Measurements from ENCODE around the gene NPY5R. TPM values are rescaled to one million over a fixed set of nuclear protein-coding genes. Genes with fewer than 3 reads are reported as not detected.

NPY5R gene
- total and polyA plus RNA-seq, 2 of the 4 experiments (the other 2 are of a cell fraction): not detected

DNA sequence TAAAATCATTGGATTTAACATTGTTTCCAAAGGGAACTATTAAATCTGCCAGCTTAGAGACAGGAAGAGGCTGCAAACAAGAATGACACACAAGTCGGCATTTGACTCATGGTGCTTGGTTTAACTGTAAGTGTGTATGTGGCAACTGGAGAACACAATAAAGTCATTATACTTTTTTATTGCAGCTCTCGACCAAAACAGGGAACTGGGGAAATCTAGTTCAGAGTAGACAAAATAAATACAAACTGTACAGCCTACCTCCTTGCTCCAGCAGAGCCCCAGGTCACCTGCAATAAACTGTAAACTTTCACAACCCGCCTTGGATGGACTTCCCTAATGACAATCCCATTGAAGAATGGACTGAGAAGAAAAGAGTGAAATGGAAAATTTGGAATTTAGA lies 24.0 kb downstream of the NPY5R start:
- Histone ChIP-seq H3K36me3 (ENCODE audit: control insufficient read depth, insufficient read depth, low read length) (no peaks in the 10 kb centered on the region), H3K56ac (ENCODE audit: extremely low read depth, insufficient read depth, low read length) (no peak overlapping the region), H3K9ac (ENCODE audit: low read depth, low read length) (no peak overlapping the region), H3K4me2 (ENCODE audit: low read depth, low read length) (no peak overlapping the region), H3K23ac (ENCODE audit: low read depth, low read length) (no peak overlapping the region), H3K79me1 (ENCODE audit: low read depth in 1 of 2, low read length in 2 of 2) (no peaks in the 10 kb centered on the region), H4K8ac (ENCODE audit: low read depth in 2 of 2, low read length in 2 of 2) (no peak overlapping the region), H4K91ac (ENCODE audit: insufficient read depth, low read depth, low read length) (no peak overlapping the region), H3K27me3 (ENCODE audit: control insufficient read depth, insufficient read depth, low read length) (no peaks in the 10 kb centered on the region), H2BK15ac (ENCODE audit: low read depth, low read length) (no peak overlapping the region), H4K5ac (ENCODE audit: low read depth, low read length) (no peak overlapping the region), H2AFZ (replicated peaks; ENCODE audit: low read length, poor library complexity) (no peak overlapping the region), H2AK9ac (replicated peaks; ENCODE audit: low read depth, low read length, poor library complexity) (no peak overlapping the region), H3K14ac (replicated peaks; ENCODE audit: low read depth, low read length) (no peak overlapping the region), H3K4me3 (ENCODE audit: insufficient read depth, low read depth, low read length) (no peak overlapping the region), H3K9me1 (ENCODE audit: insufficient read depth, low read length) (no peaks in the 10 kb centered on the region), H3K9me3 (ENCODE audit: control insufficient read depth, insufficient read depth, low read length) (no peaks in the 10 kb centered on the region), H3K18ac (ENCODE audit: low read depth, low read length) (no peak overlapping the region), H3K4ac (ENCODE audit: low read depth, low read length) (no peak overlapping the region), H2BK120ac (ENCODE audit: low read depth, low read length) (no peak overlapping the region), H4K20me1 (ENCODE audit: insufficient read depth, low read length) (no peaks in the 10 kb centered on the region), H3K4me1 (ENCODE audit: control insufficient read depth, insufficient read depth, low read length) (no peaks in the 10 kb centered on the region), H2BK20ac (ENCODE audit: low read depth, low read length) (no peak overlapping the region), H2BK5ac (ENCODE audit: low read depth, low read length, poor library complexity, severe bottlenecking) (no peak overlapping the region), H2AK5ac (ENCODE audit: low read depth, low read length) (no peak overlapping the region), H3K27ac (ENCODE audit: insufficient read depth, low read length) (no peak overlapping the region)
- CTCF ChIA-PET: interaction anchor here (0.7 kb wide), 1 partner anchor 12 kb away, joined by 3 read pairs; no protein-coding TSS in a partner anchor
- no peak for TF ChIP-seq RFX5 (IDR thresholded peaks at IDR 0.05; ENCODE audit: low read depth, low read length)
- no peak for TF ChIP-seq RCOR1 (IDR thresholded peaks at IDR 0.05; ENCODE audit: insufficient replicate concordance, low read length)
- no peak for TF ChIP-seq CEBPB (IDR thresholded peaks at IDR 0.05; ENCODE audit: low read depth, low read length)
- no peak for TF ChIP-seq MAZ (IDR thresholded peaks at IDR 0.05; ENCODE audit: borderline replicate concordance, low read depth, low read length)
- TF ChIP-seq, protein P1, sequence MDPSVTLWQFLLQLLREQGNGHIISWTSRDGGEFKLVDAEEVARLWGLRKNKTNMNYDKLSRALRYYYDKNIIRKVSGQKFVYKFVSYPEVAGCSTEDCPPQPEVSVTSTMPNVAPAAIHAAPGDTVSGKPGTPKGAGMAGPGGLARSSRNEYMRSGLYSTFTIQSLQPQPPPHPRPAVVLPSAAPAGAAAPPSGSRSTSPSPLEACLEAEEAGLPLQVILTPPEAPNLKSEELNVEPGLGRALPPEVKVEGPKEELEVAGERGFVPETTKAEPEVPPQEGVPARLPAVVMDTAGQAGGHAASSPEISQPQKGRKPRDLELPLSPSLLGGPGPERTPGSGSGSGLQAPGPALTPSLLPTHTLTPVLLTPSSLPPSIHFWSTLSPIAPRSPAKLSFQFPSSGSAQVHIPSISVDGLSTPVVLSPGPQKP (IDR thresholded peaks at IDR 0.05; ENCODE audit: borderline replicate concordance, low read depth, low read length): no peak
- TF ChIP-seq, protein P2, sequence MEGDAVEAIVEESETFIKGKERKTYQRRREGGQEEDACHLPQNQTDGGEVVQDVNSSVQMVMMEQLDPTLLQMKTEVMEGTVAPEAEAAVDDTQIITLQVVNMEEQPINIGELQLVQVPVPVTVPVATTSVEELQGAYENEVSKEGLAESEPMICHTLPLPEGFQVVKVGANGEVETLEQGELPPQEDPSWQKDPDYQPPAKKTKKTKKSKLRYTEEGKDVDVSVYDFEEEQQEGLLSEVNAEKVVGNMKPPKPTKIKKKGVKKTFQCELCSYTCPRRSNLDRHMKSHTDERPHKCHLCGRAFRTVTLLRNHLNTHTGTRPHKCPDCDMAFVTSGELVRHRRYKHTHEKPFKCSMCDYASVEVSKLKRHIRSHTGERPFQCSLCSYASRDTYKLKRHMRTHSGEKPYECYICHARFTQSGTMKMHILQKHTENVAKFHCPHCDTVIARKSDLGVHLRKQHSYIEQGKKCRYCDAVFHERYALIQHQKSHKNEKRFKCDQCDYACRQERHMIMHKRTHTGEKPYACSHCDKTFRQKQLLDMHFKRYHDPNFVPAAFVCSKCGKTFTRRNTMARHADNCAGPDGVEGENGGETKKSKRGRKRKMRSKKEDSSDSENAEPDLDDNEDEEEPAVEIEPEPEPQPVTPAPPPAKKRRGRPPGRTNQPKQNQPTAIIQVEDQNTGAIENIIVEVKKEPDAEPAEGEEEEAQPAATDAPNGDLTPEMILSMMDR (conservative IDR thresholded peaks at IDR 0.05; ENCODE audit: low read depth, low read length): no peak
- TF ChIP-seq POLR2A (IDR thresholded peaks at IDR 0.05; ENCODE audit: low read depth, low read length): no peak
- no peak for TF ChIP-seq CHD1 (IDR thresholded peaks at IDR 0.05; ENCODE audit: low read depth, low read length)
- no peak for TF ChIP-seq MAFK (IDR thresholded peaks at IDR 0.05; ENCODE audit: low read depth, low read length)
- no peak for TF ChIP-seq RAD21 (IDR thresholded peaks at IDR 0.05; ENCODE audit: low read length)
- dilution Hi-C loops (cut with HindIII; ENCODE audit: low sequenced_read_pairs, unreplicated experiment): no loop called here
- no CpG with 5 or more reads among the region's 3 CpGs for WGBS, 2 experiments (ENCODE audit: extremely low coverage in 2 of 2, insufficient read length in 1 of 2)
- intact Hi-C loops (cut with micrococcal nuclease): no loop called here
- ATAC-seq (ENCODE audit: low read depth) (no peak), DNase-seq (no peak)
- POLR2A ChIA-PET (ENCODE audit: unreplicated experiment): no interaction called here
- in situ Hi-C loops (cut with MboI; ENCODE audit: low sequenced_read_pairs): no loop called here
- no TSS peak for BruUV-seq (replicated peaks)

Data from IMR-90 (cell line).